Measurements from ENCODE around the gene LRBA. TPM values are rescaled to one million over a fixed set of nuclear protein-coding genes. Genes with fewer than 3 reads are reported as not detected.
"Not testable (repeated sequence)": the region's sequence is repeated elsewhere in the genome, so short reads cannot be mapped to it uniquely, and the experiment has no call there.

LRBA gene
- total RNA-seq, 1 donor from 2014 or later, result 16.9 TPM

DNA sequence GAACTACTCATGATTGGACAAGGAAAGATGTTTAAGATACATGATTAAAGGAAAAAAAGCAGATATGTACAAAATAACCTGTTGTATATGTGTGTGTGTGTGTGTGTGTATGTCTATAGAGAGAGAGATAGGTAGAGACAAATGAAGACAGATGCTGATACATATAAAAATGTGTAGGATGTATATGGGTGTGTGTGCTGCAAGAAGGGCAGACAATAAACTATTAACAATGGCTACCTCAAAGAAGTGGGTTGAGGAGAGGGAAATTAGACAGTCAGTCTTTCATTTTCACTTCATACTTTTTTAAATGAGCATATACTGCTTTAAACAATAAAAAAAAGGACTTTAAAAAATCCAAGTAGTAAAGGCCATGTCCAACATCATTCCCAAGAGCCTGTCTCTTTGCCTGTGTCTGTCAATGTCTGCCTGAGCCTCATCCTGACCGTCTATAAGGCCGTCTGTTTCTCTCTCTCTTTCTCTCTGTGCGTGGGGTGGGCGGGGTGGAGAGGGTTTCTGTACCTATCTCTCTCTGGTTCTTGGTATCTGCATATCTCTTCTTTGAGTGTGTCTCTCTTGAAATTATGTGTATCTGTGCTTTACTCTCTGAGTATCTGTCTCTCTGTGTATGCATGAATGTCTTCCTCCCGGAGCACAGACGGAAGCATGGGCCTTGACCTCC is 62.8 kb downstream of the LRBA start:
- no peak for DNase-seq (ENCODE audit: missing footprints)
- intact Hi-C loops (cut with DNase I), result loop anchor here (10.0 kb wide), 1 partner anchor 78 kb away; no protein-coding TSS in a partner anchor
- ATAC-seq, result no peak

DNA sequence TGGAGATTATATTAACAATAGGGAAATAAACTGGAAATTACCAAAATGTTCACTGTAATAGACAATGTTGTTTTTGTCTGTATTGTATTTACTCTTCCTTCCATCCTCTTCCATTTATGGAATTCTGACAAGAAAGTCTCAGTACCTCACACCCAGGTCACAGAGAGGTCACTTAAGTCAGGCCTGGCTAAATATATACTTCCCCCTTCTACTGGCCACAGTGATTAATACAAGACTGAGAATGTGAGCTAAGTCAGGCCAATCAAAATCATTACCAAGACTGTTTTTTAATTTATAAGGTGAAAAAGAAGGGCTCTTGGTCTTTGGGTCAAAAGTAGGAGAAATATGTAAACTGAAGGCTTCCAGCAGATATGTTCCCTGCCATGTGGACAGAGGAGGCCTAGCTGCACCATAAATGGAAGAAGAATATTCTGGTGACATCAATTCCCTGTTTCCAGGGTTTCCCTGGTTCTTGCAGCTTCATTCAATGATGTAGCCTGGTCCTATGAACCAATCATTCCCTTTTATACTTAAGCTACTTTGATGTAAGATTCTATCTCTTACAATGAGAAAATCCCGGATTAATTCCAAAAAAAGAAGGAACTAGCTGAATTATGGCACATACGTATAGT is 64.3 kb downstream of the LRBA start:
- intact Hi-C loops (cut with DNase I), result loop anchor here (10.0 kb wide), 1 partner anchor 76 kb away; no protein-coding TSS in a partner anchor

DNA sequence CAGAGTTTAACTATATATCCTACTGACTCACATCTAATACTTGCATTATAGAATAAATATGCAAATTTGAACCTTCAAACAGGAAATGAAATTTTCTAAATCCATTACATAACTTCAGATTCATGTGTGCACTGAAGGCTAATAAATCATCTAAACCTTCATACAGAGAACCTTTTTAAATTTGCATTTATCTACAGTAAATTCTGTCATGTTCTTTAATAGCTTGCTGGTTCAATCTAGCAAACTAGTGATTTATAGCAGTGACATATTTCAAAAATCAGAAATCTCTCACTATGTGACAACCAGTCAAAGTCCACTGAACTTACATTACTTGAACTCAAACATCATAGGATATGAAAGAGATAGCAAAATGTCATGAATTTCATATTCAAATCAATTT is 65.1 kb downstream of the LRBA start:
- DNase-seq (ENCODE audit: missing footprints) (no peak), ATAC-seq (no peak)
- intact Hi-C loops (cut with DNase I), result loop anchor here (10.0 kb wide), 1 partner anchor 75 kb away; no protein-coding TSS in a partner anchor

More for the DNA sequence above, 64.3 kb downstream of the LRBA start:
- DNase-seq (ENCODE audit: missing footprints) (no peak), ATAC-seq (no peak)

DNA sequence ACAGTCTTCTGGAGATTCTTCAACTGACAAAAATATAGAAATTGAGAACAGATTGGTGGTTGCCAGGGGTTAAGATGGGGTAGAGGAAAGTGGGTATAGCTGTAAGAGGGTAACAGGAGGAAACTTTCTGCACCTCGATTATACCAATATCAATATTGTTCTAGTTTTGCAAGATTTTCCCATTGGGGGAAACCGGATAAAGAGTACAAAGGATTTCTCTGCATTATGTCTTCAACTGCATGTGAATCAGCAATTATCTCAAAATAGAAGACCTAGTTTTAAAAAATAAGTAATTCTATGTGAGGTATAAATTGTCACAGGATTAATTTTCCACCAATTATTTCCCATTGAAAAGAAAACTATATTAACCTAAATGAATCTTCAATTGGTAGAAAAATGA is 65.7 kb downstream of the LRBA start:
- ATAC-seq, result no peak
- intact Hi-C loops (cut with DNase I), result no loop called here

DNA sequence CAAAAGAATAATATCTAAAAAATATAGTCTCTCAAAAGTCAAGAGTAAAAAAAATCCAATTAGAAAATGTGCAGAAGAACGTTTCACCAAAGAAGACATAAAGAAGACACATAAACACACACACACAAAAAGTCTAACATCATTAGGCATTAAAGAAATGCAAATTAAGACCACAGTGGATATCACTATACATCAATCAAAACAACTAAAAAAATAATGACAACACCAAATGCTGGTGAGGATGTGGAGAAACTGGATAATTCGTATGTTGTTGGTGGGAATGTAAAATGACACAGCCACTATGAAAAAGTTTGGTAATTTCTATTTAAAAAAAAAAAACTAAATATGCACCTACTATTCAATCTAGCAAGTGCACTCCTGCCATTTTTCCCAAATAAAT is 66.4 kb downstream of the LRBA start:
- intact Hi-C loops (cut with DNase I), result no loop called here
- ATAC-seq (no peak), DNase-seq (ENCODE audit: missing footprints) (no peak)

More for the DNA sequence above, 65.7 kb downstream of the LRBA start:
- no peak for DNase-seq (ENCODE audit: missing footprints)

DNA sequence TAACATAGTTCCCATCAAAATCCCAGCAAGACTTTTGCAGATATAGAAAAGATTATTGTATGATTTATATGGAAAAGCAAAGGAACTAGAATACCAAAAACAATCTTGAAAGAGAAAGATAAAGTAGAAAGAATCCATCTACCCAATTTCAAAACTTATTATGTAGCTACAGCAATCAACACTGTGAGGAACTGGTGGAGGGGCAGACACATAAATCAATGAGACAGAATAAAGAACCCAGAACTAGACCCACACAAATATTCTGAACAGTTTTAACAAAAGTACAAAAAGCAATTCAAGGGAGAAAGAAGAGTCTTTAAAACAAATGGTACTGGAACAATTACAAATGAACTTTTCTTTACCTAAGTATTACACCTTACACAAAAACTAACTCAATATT is 67.0 kb downstream of the LRBA start:
- ATAC-seq (no peak), DNase-seq (ENCODE audit: missing footprints) (no peak)
- intact Hi-C loops (cut with DNase I), result no loop called here

DNA sequence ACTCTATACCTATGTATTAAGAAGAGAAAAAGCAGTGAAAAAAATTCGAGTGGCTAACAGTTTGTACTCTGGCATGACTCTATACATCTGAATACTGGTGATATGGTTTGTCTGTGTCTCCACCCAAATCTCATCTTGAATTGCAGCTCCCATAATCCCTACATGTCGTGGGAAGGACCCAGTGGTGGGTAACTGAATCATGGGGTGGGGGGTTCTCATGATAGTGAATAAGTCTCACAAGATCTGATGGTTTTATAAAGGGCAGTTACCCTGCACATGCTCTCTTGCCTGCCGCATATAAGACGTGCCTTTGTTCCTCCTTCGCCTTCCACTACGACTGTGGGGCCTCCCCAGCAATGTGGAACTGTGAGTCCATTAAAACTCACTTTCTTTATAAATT is 70.4 kb downstream of the LRBA start:
- DNase-seq (ENCODE audit: missing footprints) (no peak), ATAC-seq (no peak)
- intact Hi-C loops (cut with DNase I), result no loop called here

- intact Hi-C loops (cut with DNase I), result no loop called here
- no peak for DNase-seq (ENCODE audit: missing footprints)
- no peak for ATAC-seq
Measured at GRCh38 chr4:150943818-150944217, 71.3 kb downstream of the LRBA start.

- intact Hi-C loops (cut with DNase I), result no loop called here
- ATAC-seq, result no peak
- DNase-seq (ENCODE audit: missing footprints), result no peak
Measured at GRCh38 chr4:150943126-150943525, 72.0 kb downstream of the LRBA start.

- intact Hi-C loops (cut with DNase I), result no loop called here
- ATAC-seq, result no peak
- DNase-seq (ENCODE audit: missing footprints), result no peak
Measured at GRCh38 chr4:150942539-150942938, 72.5 kb downstream of the LRBA start.

DNA sequence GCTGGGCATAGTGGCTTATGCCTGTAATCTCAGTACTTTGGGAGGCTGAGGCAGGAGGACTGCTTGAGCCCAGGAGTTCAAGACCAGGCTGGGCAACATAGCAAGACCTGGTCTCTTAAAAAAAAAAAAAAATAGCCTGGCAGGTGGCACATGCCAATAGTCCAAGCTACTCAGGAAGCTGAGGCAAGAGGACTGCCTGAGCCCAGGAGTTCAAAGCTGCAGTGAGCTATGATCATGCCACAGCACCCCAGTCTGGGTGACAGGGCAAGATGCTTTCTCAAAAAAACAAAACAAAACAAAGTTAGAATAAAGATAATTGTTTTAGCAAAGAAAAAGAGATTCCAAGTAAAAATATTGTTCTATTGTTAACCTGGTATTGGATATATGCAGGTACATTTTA is 75.0 kb downstream of the LRBA start:
- DNase-seq (ENCODE audit: missing footprints) (no peak), ATAC-seq (no peak)
- intact Hi-C loops (cut with DNase I), result no loop called here

DNA sequence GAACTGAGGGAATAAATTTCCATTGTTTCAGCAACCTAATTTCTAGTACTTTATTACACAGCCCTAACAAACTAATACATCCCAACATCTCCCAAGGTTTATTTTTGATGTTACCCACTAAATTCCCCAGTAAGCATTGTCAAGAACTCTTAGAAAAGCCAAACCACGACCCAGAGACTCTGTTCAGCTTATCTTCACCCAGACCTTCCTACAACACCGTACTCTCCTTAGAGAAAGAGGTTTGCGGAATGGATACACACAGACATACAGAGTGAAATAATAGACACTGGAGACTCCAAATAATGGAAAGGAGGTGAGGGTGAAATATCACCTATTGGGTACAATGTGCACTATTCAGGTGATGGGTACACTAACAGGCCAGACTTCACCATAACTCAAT is 75.6 kb downstream of the LRBA start:
- ATAC-seq, result no peak
- no peak for DNase-seq (ENCODE audit: missing footprints)
- intact Hi-C loops (cut with DNase I), result no loop called here

DNA sequence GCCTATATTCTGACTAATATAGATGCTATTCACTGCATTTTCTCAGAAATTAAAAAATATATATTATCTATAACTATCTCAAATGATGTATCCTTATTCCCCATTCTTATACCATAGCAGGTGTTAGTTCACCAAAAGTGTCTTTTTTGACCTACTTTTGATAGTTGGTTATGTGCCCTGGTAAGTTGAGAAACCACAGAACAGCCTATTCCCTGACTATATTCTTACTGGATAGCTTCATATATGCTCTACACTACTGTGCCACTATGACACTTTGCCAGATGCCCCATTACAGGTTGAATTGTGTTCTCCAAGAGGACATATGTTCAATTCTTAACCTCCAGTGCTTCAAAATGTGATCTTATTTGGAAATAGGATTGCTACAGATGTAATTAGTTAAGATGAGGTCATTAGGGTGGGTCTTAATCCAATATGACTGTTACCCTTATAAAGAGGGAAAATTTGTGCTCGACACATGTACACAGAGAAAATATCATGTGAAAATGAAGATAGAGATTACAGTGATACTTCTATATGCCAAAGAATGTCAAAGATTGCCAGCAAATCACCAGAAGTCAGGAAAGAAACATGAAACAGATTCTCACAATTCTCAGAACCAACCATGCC is 76.1 kb downstream of the LRBA start:
- DNase-seq (ENCODE audit: missing footprints) (no peak), ATAC-seq (no peak)
- intact Hi-C loops (cut with DNase I), result no loop called here

GRCh38 chr4:150938417-150938816 is 76.7 kb downstream of the LRBA start:
- DNase-seq (ENCODE audit: missing footprints) (no peak), ATAC-seq (no peak)
- intact Hi-C loops (cut with DNase I), result no loop called here

GRCh38 chr4:150934022-150934421 is 81.1 kb downstream of the LRBA start:
- intact Hi-C loops (cut with DNase I), result no loop called here
- DNase-seq (ENCODE audit: missing footprints) (no peak), ATAC-seq (no peak)

GRCh38 chr4:150931796-150932195 is 83.3 kb downstream of the LRBA start:
- intact Hi-C loops (cut with DNase I), result no loop called here
- DNase-seq (ENCODE audit: missing footprints), result no peak
- no peak for ATAC-seq

GRCh38 chr4:150931005-150931404 is 84.1 kb downstream of the LRBA start:
- DNase-seq (ENCODE audit: missing footprints) (no peak), ATAC-seq (no peak)
- intact Hi-C loops (cut with DNase I), result no loop called here

- DNase-seq (ENCODE audit: missing footprints) (no peak), ATAC-seq (no peak)
- intact Hi-C loops (cut with DNase I), result no loop called here
Measured at GRCh38 chr4:150923945-150924344, 91.1 kb downstream of the LRBA start.

DNA sequence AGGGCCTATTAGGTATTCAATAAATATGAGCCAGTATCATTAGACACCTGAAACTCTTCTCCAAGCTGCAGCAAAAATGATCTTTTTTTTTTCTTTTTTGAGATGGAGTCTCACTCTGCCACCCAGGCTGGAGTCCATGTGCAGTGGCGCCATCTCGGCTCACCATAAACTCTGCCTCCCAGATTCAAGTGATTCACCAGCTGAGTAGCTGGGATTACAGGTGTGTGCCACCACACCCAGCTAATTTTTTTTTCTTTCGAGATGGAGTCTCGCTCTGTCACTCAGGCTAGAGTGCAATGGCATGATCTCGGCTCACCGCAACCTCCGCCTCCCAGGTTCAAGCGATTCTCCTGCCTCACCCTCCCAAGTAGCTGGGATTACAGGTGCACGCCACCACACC is 93.6 kb downstream of the LRBA start:
- ATAC-seq; DNase-seq (ENCODE audit: missing footprints); intact Hi-C loops (cut with DNase I): not testable (repeated sequence)

DNA sequence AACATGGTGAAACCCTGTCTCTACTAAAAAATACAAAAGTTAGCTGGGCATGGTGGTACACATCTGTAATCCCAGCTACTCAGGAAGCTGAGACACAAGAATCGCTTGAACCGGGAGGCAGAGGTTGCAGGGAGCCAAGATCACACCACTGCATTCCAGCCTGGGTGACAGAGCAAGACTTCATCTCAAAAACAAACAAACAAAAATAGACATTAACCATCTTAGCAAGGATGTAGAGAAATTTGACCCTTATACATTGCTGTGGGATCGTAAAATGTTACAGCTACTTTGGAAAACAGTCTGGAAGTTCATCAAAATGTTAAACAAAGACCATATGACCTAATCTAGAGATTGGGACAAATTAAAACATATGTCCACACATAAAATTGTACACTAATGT is 96.5 kb downstream of the LRBA start:
- intact Hi-C loops (cut with DNase I); DNase-seq (ENCODE audit: missing footprints); ATAC-seq: not testable (repeated sequence)
